Spleen (tissue), 11 donors: ENCODE data around the gene SPTBN1. TPM values are rescaled to one million over a fixed set of nuclear protein-coding genes. Genes with fewer than 3 reads are reported as not detected.

Source experiments
- DNase-seq: peaks from one replicate; pipeline ENCODE4 v3.0.0-alpha.2; 2020
- H3K27ac ChIP-seq, 8 donors: fragments of 200-600 bp; sonication (generic) in 7 of 8; 1 replicate in 4 of 8; 2 replicates in 4 of 8; pipeline versions ENCODE4 v1.5.0 to v1.8.0; 2016 to 2021; ENCODE audit warnings: inconsistent platforms in 4 of 8, mild to moderate bottlenecking in 4 of 8, moderate library complexity in 1 of 8
- H3K27me3 ChIP-seq, 7 donors: fragments of 200-600 bp; sonication (generic) in 6 of 7; replicated peaks in 1 of 7; 1 replicate in 4 of 7; 2 replicates in 3 of 7; pipeline versions ENCODE4 v1.5.0 to v1.8.0; 2016 to 2021; ENCODE audit warnings: inconsistent platforms in 3 of 7, mild to moderate bottlenecking in 1 of 7
- H3K36me3 ChIP-seq, 6 donors: fragments of 200-600 bp; sonication (generic) in 5 of 6; 1 replicate in 4 of 6; 2 replicates in 2 of 6; pipeline versions ENCODE4 v1.5.0 to v1.8.0; 2016 to 2021; ENCODE audit warnings: inconsistent platforms in 2 of 6
- H3K4me1 ChIP-seq, 6 donors: fragments of 200-600 bp; sonication (generic) in 5 of 6; 1 replicate in 3 of 6; 2 replicates in 3 of 6; pipeline versions ENCODE4 v1.5.0 to v1.8.0; 2016 to 2021; ENCODE audit warnings: inconsistent platforms in 3 of 6
- H3K4me3 ChIP-seq, 8 donors: fragments of 200-600 bp; sonication (generic) in 7 of 8; 1 replicate in 4 of 8; 2 replicates in 4 of 8; pipeline versions ENCODE4 v1.5.0 to v1.8.0; 2016 to 2021; ENCODE audit warnings: inconsistent platforms in 4 of 8, mild to moderate bottlenecking in 4 of 8, moderate library complexity in 2 of 8
- H3K9me3 ChIP-seq, 8 donors: fragments of 200-600 bp; sonication (generic) in 7 of 8; 1 replicate in 4 of 8; 2 replicates in 4 of 8; pipeline versions ENCODE4 v1.5.0 to v1.8.0; 2016 to 2021; ENCODE audit warnings: inconsistent platforms in 4 of 8
- POLR2A ChIP-seq, 3 donors: fragments of 450-650 bp; IDR thresholded peaks; one replicate each; pipeline ENCODE4 v1.5.1; 2017; ENCODE audit warnings: antibody characterized with exemption in 3 of 3, mild to moderate bottlenecking in 1 of 3
- POLR2AphosphoS5 ChIP-seq, 3 donors: sonication (generic); formaldehyde crosslinking; IDR thresholded peaks; one replicate each; pipeline ENCODE4 v1.5.1; 2017; ENCODE audit warnings: antibody characterized with exemption in 3 of 3
- WGBS, 5 donors: extraction: QIAGEN DNeasy Blood & Tissue Kit in 3 of 5; methylation state at CpG; one replicate each; pipeline versions ENCODE4 v1.1.5 to v1.1.7; 2013 to 2018; 5-methylcytosine and 5-hydroxymethylcytosine counted together
- intact Hi-C: fragments of 100-400 bp; cut with DNase I; formaldehyde crosslinking; loops from one replicate; pipeline ENCODE4 v1.15.0; 2023; ENCODE audit warnings: low total_unique reads
- polyA plus RNA-seq, 3 donors: library from polyadenylated mRNA; stranded (reverse); fragments of 200-250 nt; gene quantifications; one replicate each; pipeline ENCODE4 v1.2.1, GENCODE V29; 2013
- total RNA-seq, 7 donors: library from RNA; depleted of rRNA in 3 of 7; stranded (reverse); fragments of >200 nt in 3 of 7; fragmentation: NEBNext Ultra II Directional in 4 of 7; extraction: Animal tissue kit (Norgen Biotek cat#: 25700) in 4 of 7; gene quantifications; one replicate each; pipeline versions ENCODE4 v1.1.0 to v1.2.1, GENCODE V29; 2016 to 2021
- TF ChIP-seq, protein P1 (sequence below), 11 experiments: fragments of 200-600 bp in 7 of 11; fragments of 450-650 bp in 4 of 11; sonication (generic) in 4 of 11; IDR thresholded peaks in 8 of 11; conservative IDR thresholded peaks in 3 of 11; 1 replicate in 7 of 11; 2 replicates in 4 of 11; pipeline versions ENCODE4 v1.4.0 to v1.8.0; 2016 to 2021; ENCODE audit warnings: antibody characterized with exemption in 11 of 11, inconsistent platforms in 4 of 11, mild to moderate bottlenecking in 1 of 11
- donor health status: healthy with polysubstance abuse.
- donor health status: DM: no; HTN: no; CAD: no; lungs with moderate emphysema.
- donor health status: DM: no; HTN: no; CAD: no.
- donor health status: Bipolar disorder and iron deficiency.
- donor health status: healthy.
- donor health status: DM: no; HTN: no; CAD: no.
- donor health status: DM: yes; HTN: yes; CAD: no.

The SPTBN1 gene
- total and polyA plus RNA-seq, 10 donors: 32.7 to 352 (median 269) TPM

GRCh38 chr2:54541995-54542394, 85.9 kb downstream of the SPTBN1 start:
- H3K4me3 ChIP-seq: no peak overlapping the region
- H3K27ac ChIP-seq: no peak overlapping the region
- 66 to 82% (median 69%) methylated on average over 4 of the region's 4 CpGs for WGBS, 5 donors
- no peaks in the 10 kb centered on the region for H3K36me3 ChIP-seq
- no peaks in the 10 kb centered on the region for H3K27me3 ChIP-seq
- TF ChIP-seq POLR2A (IDR thresholded peaks at IDR 0.05): no peak
- TF ChIP-seq, protein P1, sequence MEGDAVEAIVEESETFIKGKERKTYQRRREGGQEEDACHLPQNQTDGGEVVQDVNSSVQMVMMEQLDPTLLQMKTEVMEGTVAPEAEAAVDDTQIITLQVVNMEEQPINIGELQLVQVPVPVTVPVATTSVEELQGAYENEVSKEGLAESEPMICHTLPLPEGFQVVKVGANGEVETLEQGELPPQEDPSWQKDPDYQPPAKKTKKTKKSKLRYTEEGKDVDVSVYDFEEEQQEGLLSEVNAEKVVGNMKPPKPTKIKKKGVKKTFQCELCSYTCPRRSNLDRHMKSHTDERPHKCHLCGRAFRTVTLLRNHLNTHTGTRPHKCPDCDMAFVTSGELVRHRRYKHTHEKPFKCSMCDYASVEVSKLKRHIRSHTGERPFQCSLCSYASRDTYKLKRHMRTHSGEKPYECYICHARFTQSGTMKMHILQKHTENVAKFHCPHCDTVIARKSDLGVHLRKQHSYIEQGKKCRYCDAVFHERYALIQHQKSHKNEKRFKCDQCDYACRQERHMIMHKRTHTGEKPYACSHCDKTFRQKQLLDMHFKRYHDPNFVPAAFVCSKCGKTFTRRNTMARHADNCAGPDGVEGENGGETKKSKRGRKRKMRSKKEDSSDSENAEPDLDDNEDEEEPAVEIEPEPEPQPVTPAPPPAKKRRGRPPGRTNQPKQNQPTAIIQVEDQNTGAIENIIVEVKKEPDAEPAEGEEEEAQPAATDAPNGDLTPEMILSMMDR (IDR thresholded peaks at IDR 0.05 in 8 of 11, conservative IDR thresholded peaks at IDR 0.05 in 3 of 11): no peak
- TF ChIP-seq POLR2AphosphoS5 (IDR thresholded peaks at IDR 0.05): no peak
- DNase-seq: no peak
- peaks cover 0 to 22% (median 12%) of the 10 kb centered on the region in 6 donors for H3K4me1 ChIP-seq
- H3K9me3 ChIP-seq: no peaks in the 10 kb centered on the region
- intact Hi-C loops: no loop called here

- H3K36me3 ChIP-seq: no peaks in the 10 kb centered on the region
- peaks cover 0 to 24% (median 12%) of the 10 kb centered on the region in 6 donors for H3K4me1 ChIP-seq
- TF ChIP-seq POLR2A (IDR thresholded peaks at IDR 0.05): no peak
- TF ChIP-seq POLR2AphosphoS5 (IDR thresholded peaks at IDR 0.05): no peak
- TF ChIP-seq, protein P1 (IDR thresholded peaks at IDR 0.05 in 8 of 11, conservative IDR thresholded peaks at IDR 0.05 in 3 of 11): no peak
- DNase-seq: no peak
- no peak overlapping the region for H3K4me3 ChIP-seq
- no peaks in the 10 kb centered on the region for H3K27me3 ChIP-seq
- intact Hi-C loops: no loop called here
- no peak overlapping the region for H3K27ac ChIP-seq
- H3K9me3 ChIP-seq: no peaks in the 10 kb centered on the region
- 51 to 62% (median 61%) methylated on average over 3 of the region's 3 CpGs for WGBS, 5 donors
Observed at GRCh38 chr2:54543733-54544396, 87.7 kb downstream of the SPTBN1 start.

- TF ChIP-seq, protein P1 (IDR thresholded peaks at IDR 0.05 in 8 of 11, conservative IDR thresholded peaks at IDR 0.05 in 3 of 11): no peak
- TF ChIP-seq POLR2AphosphoS5 (IDR thresholded peaks at IDR 0.05) (no peak), POLR2A (IDR thresholded peaks at IDR 0.05) (no peak)
- WGBS, 5 donors: 70 to 89% (median 77%) methylated on average over 3 of the region's 3 CpGs
- DNase-seq: no peak
Observed at GRCh38 chr2:54545702-54546450, 89.7 kb downstream of the SPTBN1 start.

GRCh38 chr2:54546518-54546917, 90.4 kb downstream of the SPTBN1 start:
- TF ChIP-seq, protein P1 (IDR thresholded peaks at IDR 0.05 in 8 of 11, conservative IDR thresholded peaks at IDR 0.05 in 3 of 11): no peak
- TF ChIP-seq POLR2A (IDR thresholded peaks at IDR 0.05) (no peak), POLR2AphosphoS5 (IDR thresholded peaks at IDR 0.05) (no peak)
- Histone ChIP-seq H3K27ac (no peak overlapping the region), H3K4me1 (peaks cover 0 to 37% (median 17%) of the 10 kb centered on the region in 6 donors), H3K4me3 (no peak overlapping the region), H3K9me3 (no peaks in the 10 kb centered on the region), H3K36me3 (no peaks in the 10 kb centered on the region), H3K27me3 (no peaks in the 10 kb centered on the region)
- DNase-seq: no peak
- 84 to 93% (median 91%) methylated on average over 4 of the region's 4 CpGs for WGBS, 5 donors
- intact Hi-C loops: no loop called here

More at GRCh38 chr2:54545702-54546450, 89.7 kb downstream of the SPTBN1 start:
- Histone ChIP-seq H3K27ac (peak overlapping the region in 1 of 8 donors; percentile 6), H3K36me3 (no peaks in the 10 kb centered on the region), H3K4me3 (no peak overlapping the region), H3K9me3 (no peaks in the 10 kb centered on the region), H3K4me1 (peaks cover 0 to 30% (median 14%) of the 10 kb centered on the region in 6 donors), H3K27me3 (no peaks in the 10 kb centered on the region)
- intact Hi-C loops: no loop called here
